SU-DHL-6 (cell line): Measurements from ENCODE around the gene SCTR.

Experiments used
- CTCF ChIP-seq: fragments of 200-600 bp; sonication (generic); IDR thresholded peaks from one replicate; pipeline ENCODE4 v1.5.1; 2017; ENCODE audit warnings: antibody characterized with exemption, mild to moderate bottlenecking, low read length, moderate library complexity; ENCODE audit not compliant: insufficient read depth, poor library complexity, severe bottlenecking
- EZH2phosphoT487 ChIP-seq: fragments of 200-600 bp; sonication (generic), shearing (Covaris generic); conservative IDR thresholded peaks from 2 replicates; pipeline ENCODE4 v1.6.1; 2018; ENCODE audit warnings: mild to moderate bottlenecking, antibody characterized with exemption, low read length, moderate library complexity, mixed read lengths

DNA sequence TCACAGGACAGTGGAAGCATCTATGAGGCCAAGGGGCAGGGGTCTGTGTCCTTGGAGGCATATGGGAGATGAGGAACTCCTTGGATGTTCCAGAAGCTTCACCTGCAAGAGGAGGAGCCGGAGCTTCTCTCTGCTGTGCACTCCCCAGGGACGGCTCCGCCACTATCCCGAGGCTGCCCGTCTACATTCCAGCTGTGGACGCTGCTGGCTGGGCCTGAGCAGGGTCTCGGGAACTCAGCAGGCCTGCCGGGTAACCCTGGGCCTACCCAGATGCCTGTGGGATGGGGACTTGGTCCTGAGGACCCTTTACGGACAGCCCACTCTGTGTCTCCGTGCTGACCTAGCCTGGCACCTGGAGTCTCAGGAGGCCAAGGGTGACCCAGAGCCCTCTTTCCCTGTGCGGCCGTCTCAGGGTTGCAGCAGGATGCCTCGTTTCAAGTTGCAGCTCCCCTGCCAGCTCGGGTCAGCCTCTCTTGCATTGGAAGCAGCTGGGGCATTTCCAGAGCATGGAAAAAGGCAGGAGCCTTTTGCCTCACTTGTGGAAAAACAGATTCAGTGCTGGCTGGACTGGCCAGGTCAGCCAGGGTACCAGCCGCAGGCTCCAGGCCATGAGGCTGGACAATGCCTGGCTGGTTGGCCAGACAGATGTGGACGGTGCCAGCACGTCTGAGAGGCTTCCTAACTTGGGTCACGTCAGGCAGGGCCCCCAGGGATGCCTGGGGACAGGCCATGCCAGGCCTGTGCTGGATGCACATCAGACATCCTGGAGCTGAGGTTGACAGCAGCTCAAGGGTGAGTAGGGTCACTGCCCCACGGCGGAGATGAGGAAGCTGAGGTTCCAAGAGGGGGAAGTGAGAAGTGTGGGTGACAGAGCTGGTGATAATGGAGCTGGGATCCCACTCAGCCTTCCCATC is 41.5 kb downstream of the SCTR start:
- no peak for TF ChIP-seq CTCF
- TF ChIP-seq EZH2phosphoT487: no peak
